NT2/D1 (cell line): ENCODE measurements around the gene SELENOF.
"Not testable (repeated sequence)": the region's sequence is repeated elsewhere in the genome, so short reads cannot be mapped to it uniquely, and the experiment has no call there.

ENCODE experiments used
- DNase-seq: peaks from one replicate; pipeline ENCODE4 v3.0.0-alpha.2; 2011; ENCODE audit warnings: low read depth, low spot score
- H3K27me3 ChIP-seq: 2 replicates; pipeline ENCODE4 v1.6.0; 2011; ENCODE audit warnings: mild to moderate bottlenecking; ENCODE audit not compliant: insufficient read length, insufficient read depth
- H3K36me3 ChIP-seq: 2 replicates; pipeline ENCODE4 v1.6.1; 2011; ENCODE audit warnings: mild to moderate bottlenecking, low read length, mixed read lengths; ENCODE audit not compliant: insufficient read depth, insufficient read length
- H3K4me1 ChIP-seq: 2 replicates; pipeline ENCODE4 v1.5.1; 2011; ENCODE audit not compliant: insufficient read depth, insufficient read length
- H3K4me3 ChIP-seq: 2 replicates; pipeline ENCODE4 v1.5.1; 2011; ENCODE audit warnings: low read depth; ENCODE audit not compliant: insufficient read length
- H3K9ac ChIP-seq: 2 replicates; pipeline ENCODE4 v1.6.0; 2011; ENCODE audit warnings: low read depth; ENCODE audit not compliant: insufficient read length
- H3K9me3 ChIP-seq: 2 replicates; pipeline ENCODE4 v1.5.1; 2011; ENCODE audit warnings: mild to moderate bottlenecking, low read length; ENCODE audit not compliant: insufficient read depth
- SUZ12 ChIP-seq: IDR thresholded peaks from 2 replicates; pipeline ENCODE4 v1.6.1; 2011; ENCODE audit not compliant: insufficient read length, insufficient read depth; ENCODE audit errors: extremely low read depth
- YY1 ChIP-seq: IDR thresholded peaks from 2 replicates; pipeline ENCODE4 v1.6.1; 2011; ENCODE audit not compliant: insufficient read length, insufficient read depth
- ZNF274 ChIP-seq: IDR thresholded peaks from 2 replicates; pipeline ENCODE4 v1.6.1; 2011; ENCODE audit warnings: mild to moderate bottlenecking, low read depth, low read length

SELENOF gene

DNA sequence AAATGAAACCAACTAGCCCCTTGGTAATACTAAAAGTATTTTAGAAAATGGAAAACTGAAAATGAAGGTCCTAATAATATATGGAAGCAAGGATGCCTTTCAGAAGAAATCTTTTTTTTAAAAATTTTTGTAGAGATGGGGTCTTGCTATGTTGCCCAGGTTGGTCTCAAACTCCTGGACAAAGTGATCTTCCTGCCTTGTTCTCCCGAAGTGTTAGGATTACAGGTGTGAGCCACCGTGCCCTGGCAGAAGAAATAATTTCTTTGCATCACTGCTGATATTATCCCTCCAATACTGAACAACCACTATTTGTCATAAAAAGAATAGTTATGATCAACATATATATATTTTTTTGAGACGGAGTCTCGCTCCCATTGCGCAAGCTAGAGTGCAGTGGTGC is 25.6 kb downstream of the SELENOF start:
- Histone ChIP-seq H3K4me1 (no peaks in the 10 kb centered on the region), H3K9me3 (no peaks in the 10 kb centered on the region), H3K9ac (no peak overlapping the region), H3K36me3 (peaks cover 22% of the 10 kb centered on the region), H3K4me3 (no peak overlapping the region), H3K27me3 (no peaks in the 10 kb centered on the region)
- DNase-seq: no peak
- no peak for TF ChIP-seq SUZ12
- no peak for TF ChIP-seq YY1
- TF ChIP-seq ZNF274: no peak

DNA sequence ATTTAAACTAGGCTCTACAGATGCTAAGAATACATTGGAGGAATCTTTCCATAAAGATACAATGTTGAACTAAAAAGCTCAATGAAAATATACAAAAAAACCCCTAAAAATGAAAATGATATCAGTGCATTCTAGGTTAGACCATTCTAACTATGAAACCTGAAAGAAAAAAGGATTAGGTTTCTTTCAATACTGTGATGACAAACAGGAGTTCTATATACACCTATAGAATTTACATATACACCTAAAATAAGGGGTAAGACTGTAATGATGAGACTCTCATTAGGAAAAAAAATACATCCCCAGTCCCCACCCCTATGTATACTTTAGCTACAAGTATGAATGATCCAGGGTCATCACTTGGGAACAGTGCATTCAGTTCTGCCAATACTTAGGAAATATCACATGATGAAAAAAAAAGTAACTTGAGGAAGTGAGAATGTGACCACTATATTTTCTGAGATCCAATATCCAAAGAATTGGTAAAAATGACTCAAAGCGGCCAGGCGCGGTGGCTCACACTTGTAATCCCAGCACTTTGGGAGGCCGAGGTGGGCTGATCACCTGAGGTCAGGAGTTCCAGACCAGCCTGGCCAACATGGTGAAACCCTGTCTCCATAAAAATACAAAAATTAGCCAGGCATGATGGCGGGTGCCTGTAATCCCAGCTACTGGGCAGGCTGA is 26.3 kb downstream of the SELENOF start:
- Histone ChIP-seq H3K4me1 (no peaks in the 10 kb centered on the region), H3K9me3 (no peaks in the 10 kb centered on the region), H3K36me3 (peaks cover 22% of the 10 kb centered on the region), H3K27me3 (no peaks in the 10 kb centered on the region), H3K4me3 (no peak overlapping the region), H3K9ac (no peak overlapping the region)
- no peak for DNase-seq
- TF ChIP-seq SUZ12 (no peak), ZNF274 (no peak), YY1 (no peak)

DNA sequence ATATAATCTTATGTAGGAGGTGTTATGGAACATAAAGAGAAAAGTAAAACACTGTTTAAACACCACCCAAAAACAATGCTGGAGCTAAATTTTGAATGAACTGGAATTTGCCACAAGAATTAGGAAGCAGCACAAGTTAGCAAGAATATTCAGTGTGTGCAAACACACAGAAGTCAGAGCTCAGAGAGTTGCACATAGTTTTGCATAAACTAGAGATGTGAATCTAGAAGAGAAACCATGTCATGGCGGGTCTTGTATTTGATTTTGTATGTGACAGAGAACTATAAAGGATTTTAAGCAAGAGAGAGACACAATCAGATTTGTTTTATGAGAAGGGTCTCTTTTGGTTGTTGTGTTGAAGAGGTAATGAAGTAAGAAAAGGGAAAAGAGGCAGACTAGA is 38.2 kb downstream of the SELENOF start:
- H3K9me3 ChIP-seq: no peaks in the 10 kb centered on the region
- H3K4me3 ChIP-seq: no peak overlapping the region
- no peak overlapping the region for H3K9ac ChIP-seq
- H3K4me1 ChIP-seq: no peaks in the 10 kb centered on the region
- no peaks in the 10 kb centered on the region for H3K27me3 ChIP-seq
- TF ChIP-seq SUZ12 (no peak), ZNF274 (no peak), YY1 (no peak)
- H3K36me3 ChIP-seq: peaks cover 27% of the 10 kb centered on the region
- no peak for DNase-seq

DNA sequence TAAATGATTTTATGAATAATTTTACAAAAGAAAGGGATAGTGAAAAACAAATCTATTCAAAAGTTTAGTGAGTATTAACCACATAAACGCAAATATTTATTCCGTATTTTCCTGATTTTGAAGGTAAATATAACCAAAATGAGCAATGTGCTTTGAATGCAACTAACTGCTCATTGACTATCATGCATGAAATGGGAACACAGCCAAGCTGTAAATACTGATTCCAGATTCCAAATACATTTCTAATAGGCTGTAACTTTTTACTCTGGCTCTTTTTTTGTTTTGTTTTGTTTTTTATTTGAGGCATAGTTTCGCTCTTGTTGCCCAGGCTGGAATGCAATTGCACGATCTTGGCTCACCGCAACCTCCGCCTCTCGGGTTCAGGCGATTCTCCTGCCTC is 41.8 kb downstream of the SELENOF start:
- DNase-seq: no peak
- no peaks in the 10 kb centered on the region for H3K9me3 ChIP-seq
- H3K27me3 ChIP-seq: no peaks in the 10 kb centered on the region
- H3K4me3 ChIP-seq: no peak overlapping the region
- H3K9ac ChIP-seq: no peak overlapping the region
- H3K36me3 ChIP-seq: peaks cover 13% of the 10 kb centered on the region
- TF ChIP-seq YY1 (no peak), SUZ12 (no peak), ZNF274 (no peak)
- H3K4me1 ChIP-seq: no peaks in the 10 kb centered on the region

DNA sequence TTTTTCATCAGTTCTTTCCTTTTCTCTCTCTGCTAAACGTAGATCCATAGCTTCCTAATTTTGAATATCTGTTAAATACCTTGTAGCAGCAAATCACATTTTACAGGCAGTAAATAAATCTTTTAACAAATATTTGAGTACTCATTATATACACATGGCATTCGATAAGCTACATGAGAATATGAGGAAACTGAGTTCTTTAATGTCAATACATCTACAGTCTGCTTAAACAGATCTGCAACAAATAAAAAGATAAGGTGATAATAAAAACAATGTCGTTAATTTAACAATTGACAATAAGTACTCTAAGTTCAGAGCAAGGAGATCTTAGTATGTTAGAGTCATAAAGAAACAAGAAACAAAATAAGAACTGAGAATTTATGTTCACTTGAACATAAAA is 42.9 kb downstream of the SELENOF start:
- Histone ChIP-seq H3K9ac (no peak overlapping the region), H3K4me3 (no peak overlapping the region), H3K4me1 (no peaks in the 10 kb centered on the region), H3K27me3 (no peaks in the 10 kb centered on the region), H3K9me3 (no peaks in the 10 kb centered on the region), H3K36me3 (peaks cover 17% of the 10 kb centered on the region)
- DNase-seq: no peak
- TF ChIP-seq YY1 (no peak), ZNF274 (no peak), SUZ12 (no peak)

DNA sequence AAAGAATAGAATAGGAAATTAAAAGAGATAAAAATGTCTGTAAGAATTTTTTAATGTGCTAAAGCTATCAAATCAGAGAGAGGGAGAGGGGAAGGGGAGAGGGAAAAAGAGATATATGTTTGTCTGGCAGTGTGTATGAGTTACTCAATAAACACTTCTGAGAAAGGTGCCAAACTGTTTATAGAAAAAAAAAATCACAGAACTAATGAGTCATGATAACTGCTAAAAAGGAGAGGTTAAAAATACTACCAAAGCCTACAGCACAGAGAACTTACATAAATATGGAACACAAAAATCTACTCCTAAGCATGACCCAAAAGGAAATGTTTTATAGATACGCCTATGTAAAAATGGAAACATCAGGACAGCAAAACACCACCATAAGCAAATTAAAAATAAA is 45.4 kb downstream of the SELENOF start:
- Histone ChIP-seq H3K4me1 (no peaks in the 10 kb centered on the region), H3K27me3 (no peaks in the 10 kb centered on the region), H3K4me3 (no peak overlapping the region), H3K9me3 (no peaks in the 10 kb centered on the region), H3K9ac (no peak overlapping the region), H3K36me3 (peaks cover 12% of the 10 kb centered on the region)
- TF ChIP-seq SUZ12 (no peak), YY1 (no peak), ZNF274 (no peak)
- no peak for DNase-seq

DNA sequence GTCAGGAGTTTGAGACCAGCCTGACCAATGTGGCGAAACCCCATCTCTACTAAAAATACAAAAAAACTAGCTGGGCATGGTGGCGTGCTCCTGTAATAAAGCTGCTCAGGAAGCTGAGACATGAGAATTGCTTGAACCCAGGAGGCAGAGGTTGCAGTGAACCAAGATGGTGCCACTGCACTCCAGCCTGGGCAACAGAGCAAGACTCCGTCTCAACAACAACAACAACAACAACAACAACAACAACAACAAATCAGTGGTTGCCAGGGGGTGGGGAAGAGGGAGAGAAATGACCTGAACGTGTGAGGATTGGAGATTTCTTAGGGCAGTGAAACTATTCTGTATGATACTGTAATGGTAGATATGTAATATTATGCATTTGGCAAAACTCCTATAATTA is 46.6 kb downstream of the SELENOF start:
- peaks cover 22% of the 10 kb centered on the region for H3K36me3 ChIP-seq

DNA sequence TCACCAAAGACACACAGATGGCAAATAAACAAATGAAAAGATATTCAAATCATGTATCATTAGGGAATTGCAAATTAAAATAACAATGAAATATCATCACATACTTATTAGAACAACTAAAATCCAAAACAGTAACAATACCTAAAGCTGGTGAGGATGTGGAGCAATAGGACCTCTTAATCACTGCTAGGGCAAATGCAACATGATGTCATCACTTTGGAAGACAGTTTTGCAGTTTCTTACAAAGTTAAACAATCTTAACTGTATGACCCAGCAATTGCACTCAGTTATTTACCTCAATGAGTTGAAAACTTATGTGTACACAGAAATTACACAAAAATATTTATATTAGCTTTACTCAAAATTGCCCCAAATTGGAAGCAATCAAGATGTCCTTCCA is 47.3 kb downstream of the SELENOF start:
- DNase-seq: no peak
- peaks cover 26% of the 10 kb centered on the region for H3K36me3 ChIP-seq
- H3K4me3 ChIP-seq: no peak overlapping the region
- H3K9ac ChIP-seq: no peak overlapping the region
- no peaks in the 10 kb centered on the region for H3K27me3 ChIP-seq
- H3K4me1 ChIP-seq: no peaks in the 10 kb centered on the region
- no peaks in the 10 kb centered on the region for H3K9me3 ChIP-seq
- TF ChIP-seq YY1: no peak

More for the DNA sequence above, 46.6 kb downstream of the SELENOF start:
- not testable (repeated sequence) for H3K9ac ChIP-seq, H3K4me1 ChIP-seq, H3K27me3 ChIP-seq, H3K4me3 ChIP-seq, H3K9me3 ChIP-seq, DNase-seq
